Measurements from ENCODE around the gene CRISP3. TPM values are rescaled to one million over a fixed set of nuclear protein-coding genes. Genes with fewer than 3 reads are reported as not detected.
A peak's percentile ranks its signal among the peaks of the same experiment; 100 is the strongest.
"Not testable (repeated sequence)": the region's sequence is repeated elsewhere in the genome, so short reads cannot be mapped to it uniquely, and the experiment has no call there.

The CRISP3 gene, protein sequence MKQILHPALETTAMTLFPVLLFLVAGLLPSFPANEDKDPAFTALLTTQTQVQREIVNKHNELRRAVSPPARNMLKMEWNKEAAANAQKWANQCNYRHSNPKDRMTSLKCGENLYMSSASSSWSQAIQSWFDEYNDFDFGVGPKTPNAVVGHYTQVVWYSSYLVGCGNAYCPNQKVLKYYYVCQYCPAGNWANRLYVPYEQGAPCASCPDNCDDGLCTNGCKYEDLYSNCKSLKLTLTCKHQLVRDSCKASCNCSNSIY
- total RNA-seq = under 0.01 TPM

DNA sequence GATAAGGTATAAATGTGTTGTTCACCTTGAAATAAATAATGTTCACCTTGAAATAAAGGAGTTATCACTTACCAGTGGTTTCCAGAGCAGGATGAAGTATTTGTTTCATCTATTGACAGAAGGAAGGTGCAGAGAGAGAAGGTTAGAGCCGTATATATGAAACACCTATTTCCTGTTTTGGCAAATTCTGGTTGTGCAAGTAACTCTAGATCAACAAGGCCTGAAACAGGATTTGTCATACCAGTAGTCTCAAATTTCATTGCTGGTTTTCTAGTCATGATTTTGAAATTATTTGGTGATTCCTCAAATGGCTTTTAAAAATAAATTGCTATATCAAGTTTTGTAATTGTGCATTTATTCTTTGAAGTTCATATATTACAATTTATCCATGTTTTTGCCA is at the start of gene CRISP3:
Gene CRISP3 (minus strand): TSS at position 130 of the 400 bp plus-strand sequence. CDS start 21 bp downstream, at position 109.
- no peak for DNase-seq (ENCODE audit: low read depth in 2 of 3, low spot score in 2 of 3)

DNA sequence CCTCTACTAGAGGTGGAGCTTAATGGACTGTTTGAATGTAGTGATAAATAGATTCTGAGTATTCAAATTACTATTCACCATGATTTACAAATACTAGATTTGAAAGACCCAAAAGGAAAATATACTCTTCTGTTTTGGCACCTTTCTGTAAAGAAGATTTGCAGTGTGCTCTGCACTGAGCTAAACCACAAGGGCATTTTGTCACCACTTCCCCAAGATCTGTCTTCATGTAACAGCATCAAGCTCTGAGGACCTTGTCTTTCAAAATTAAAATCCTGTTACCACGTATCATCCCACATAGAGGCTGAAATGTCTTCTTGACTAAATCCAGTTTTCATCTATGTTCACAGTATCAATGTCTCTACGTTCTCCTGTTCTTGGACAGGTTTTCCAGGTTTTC is 46.2 kb upstream of the CRISP3 start:
- DNase-seq (ENCODE audit: low read depth in 2 of 3, low spot score in 2 of 3) = peak in 1 of 3 donors; percentile 46

DNA sequence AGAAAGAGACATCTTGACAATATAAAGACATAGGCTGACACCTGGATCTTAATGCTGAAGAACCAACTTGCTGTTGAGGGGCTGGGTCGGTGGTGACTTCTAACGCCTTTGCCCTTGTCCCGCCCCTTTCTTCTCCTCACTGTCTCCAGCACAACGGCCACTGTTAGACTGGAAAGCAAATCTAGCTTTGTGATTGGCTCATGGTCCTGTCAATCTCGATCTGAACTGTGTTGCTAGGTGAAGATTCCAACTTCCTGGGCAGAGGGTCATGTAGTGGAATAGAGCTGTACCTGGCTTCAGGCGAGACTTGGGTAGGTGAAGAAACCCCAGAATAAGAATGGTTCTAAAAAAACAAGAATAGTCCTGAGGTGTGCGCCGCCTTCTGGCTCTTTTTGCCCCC is 43.0 kb upstream of the CRISP3 start, which contains the start of gene PGK2:
Gene PGK2 (minus strand): TSS at position 110 of the 400 bp plus-strand sequence. CDS start 98 bp downstream, at position 12.
- DNase-seq (ENCODE audit: low read depth in 2 of 3, low spot score in 2 of 3) = no peak

DNA sequence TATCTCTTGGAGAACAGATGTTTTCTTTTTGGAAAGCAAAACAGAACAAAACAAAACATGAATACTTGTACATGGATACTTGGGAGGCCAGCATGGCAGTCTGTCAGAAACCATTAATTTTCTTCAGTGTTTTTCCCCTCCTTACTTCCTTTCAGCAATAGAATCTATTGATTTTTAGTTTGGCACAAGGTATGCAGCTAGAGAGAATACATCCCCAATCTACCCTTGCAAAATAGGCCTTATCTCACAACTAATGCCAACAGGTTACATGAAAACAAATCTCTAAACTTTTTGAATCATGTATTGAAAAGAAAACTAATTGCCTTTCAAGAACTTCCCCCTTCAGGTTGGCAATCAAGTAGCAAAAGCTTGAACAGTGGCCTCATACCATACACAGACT is 40.1 kb upstream of the CRISP3 start:
- no peak for DNase-seq (ENCODE audit: low read depth in 2 of 3, low spot score in 2 of 3)

DNA sequence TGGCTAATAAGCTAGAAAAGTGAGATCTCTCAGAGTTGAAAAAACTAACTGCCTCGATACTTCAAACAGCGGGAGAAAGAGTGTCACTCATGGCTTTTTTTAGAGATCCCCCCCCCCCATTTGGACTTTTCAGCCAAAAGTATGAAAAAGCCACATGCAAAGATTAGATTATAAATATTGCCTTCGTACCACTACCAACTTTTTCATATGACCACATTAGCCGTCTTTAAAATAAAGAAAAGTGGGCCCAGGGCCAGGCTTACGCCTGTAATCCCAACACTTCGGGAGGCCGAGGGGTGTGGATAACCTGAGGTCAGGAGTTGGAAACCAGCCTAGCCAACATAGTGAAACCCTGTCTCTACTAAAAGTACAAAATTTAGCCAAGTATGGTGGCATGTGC is 38.5 kb upstream of the CRISP3 start:
- no peak for DNase-seq (ENCODE audit: low read depth in 2 of 3, low spot score in 2 of 3)

DNA sequence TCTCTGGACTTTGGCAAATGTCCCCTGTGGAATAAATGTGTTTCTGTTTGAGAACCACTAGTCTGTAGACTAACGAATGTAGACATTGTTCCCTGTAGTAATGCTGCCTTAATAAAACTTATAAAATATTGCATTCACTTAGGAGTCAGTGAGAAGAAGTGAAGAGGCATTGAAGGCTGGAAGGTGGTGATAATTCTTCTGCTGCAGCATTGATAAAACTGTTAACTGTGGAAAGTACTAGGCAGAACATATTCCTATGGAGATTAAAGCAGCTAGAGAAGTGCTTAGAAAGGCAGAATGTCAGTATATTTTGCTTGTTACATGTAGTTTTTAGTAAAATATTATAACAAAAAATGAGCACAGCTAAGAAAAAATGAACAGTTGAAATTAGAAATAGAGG is 38.1 kb upstream of the CRISP3 start:
- peak in 1 of 3 donors; percentile 10 for DNase-seq (ENCODE audit: low read depth in 2 of 3, low spot score in 2 of 3)

DNA sequence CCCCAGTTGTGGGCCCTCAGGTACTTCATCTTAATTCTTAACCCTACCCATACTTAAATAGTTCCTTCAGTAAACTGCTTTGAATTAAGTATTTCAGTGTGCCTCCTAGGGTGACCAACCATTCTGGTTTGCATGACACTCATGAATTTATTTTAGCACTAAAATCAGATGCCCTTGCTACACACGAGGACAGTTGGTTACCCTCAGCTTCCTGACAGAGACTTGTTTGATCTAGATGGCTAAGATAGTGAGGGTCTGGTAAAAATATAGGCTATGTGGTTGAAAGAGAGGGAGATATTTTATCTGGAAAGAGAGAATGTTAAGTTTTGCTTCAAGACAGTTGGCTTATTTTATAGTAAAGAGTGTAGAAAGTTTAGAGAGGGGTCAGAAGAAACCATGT is 32.3 kb upstream of the CRISP3 start:
- peak in 1 of 3 donors; percentile 24 for DNase-seq (ENCODE audit: low read depth in 2 of 3, low spot score in 2 of 3)

DNA sequence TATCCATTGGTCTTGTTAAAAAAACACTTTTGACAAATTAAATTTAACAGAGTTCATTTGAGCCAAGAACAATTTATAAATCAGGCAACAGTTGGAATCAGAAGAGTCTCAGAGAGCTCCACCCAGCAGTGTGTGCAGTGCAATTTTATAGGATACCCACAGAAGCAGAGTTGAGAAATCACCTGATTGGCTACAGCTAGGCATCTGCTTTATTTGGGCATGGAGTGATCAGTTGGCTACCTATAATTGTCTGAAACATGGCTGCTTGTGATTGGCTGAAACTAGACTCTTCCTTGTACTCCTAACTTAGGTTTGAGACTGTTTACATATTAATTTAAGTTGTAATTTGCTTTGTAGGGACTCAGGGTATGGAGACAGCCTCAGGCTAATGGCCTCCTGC is 30.9 kb upstream of the CRISP3 start:
- DNase-seq (ENCODE audit: low read depth in 2 of 3, low spot score in 2 of 3) = no peak

DNA sequence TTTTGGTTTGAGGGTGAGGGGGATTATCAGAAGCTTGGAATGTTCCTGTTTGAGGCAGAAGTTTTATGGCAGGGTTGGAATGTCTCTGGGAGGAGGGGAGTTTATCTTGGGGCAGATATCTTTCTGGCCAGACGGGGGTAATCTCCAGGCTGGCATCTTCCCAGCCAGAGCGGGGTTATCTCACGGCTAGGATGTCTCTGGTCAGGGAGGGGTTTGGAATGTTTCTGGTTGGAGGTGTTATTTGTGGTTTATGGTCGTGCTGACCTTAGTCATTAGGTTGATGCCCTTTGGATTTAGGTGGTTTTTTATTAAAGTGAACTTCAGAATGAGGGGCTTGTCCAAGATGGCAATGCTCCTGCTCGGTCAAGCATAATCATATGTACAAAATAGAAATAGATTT is 28.1 kb upstream of the CRISP3 start:
- no peak for DNase-seq (ENCODE audit: low read depth in 2 of 3, low spot score in 2 of 3)

DNA sequence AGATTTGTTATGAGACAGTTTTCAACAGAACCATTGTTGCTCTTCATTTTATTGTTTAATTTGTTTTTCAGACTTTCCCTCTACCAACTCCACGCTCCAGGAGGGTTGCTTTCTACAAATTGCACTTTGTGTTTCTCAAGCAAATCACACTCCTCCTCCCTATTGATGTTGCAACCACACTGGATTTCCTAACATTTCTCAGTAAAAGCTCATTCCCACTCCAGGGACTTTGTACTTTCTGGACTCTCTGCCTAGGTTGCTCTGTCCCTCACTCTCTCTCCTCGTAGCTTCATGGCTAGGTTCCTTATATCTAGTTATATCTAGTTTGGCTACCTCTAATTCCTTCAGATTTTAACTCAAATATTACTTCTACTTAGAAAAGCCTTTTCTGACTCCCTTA is 22.6 kb upstream of the CRISP3 start:
- no peak for DNase-seq (ENCODE audit: low read depth in 2 of 3, low spot score in 2 of 3)

DNA sequence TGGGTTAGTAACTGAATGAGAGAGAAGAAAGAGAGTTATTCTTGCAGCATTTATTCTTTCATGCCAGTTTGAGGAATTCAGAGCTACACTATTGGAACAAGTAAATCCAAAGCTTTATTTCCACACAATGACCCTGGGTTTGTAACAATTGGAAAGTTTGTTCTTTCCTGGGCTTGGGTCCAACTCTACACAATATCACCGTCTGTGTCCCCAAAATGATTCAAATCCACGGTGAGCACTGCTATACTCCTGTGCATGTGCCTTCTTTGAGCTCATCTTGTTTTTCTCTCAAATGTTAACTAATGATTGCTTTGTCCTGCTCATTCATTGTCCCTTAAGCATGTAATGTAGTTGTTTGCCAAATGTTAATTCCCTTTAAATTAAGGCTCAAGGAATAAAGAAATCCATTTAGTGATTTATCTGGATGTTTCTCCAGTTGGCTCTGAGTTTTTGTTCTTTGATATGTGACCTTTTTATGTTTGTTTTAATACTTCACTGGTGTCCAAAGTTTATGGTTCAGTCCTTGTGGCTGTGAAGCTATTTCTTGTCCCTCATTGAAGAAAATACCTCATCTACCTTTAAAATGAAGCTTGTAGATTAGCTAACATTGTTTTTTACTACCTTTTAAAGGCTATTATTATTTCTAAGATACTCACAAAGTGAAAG is 20.5 kb upstream of the CRISP3 start:
- no peak for DNase-seq (ENCODE audit: low read depth in 2 of 3, low spot score in 2 of 3)

DNA sequence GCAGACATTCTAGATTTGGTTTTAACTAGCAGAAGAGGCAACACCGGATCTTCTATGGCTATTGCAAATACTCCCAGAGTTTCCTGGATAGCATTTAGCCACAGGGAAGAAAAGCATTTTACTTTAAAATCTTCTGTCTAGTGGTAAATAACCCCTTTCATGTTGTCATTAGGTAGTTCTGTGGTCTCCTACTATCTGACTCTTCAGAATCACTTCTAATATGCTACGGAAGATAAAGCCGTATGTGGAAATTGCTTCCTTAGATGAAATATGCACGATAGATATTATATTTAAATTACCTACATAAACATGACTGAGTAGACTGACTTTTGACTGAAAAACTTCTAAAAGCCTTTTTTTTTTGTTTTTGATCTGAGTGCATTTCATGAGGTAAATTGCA is 759 bp downstream of the CRISP3 start:
- DNase-seq (ENCODE audit: low read depth in 2 of 3, low spot score in 2 of 3) = no peak

DNA sequence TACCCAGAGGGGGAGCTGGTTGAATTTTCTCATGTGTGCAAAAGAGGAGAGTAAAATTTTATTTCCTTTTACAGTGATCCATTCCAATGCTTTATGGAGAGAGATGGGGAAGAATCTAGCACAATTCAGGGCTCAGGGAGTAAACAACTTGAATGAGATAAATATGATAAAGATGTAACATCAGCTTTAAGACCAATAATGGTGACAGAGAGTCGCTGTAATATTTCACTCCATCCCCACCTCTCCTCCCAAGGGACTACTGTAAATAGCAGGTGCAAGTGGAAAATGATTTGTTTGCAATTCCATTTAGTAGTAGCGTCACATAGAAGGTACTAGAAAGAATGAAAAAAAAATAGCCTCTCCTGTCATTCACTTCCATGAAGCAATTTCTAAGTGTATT is 4.8 kb downstream of the CRISP3 start:
- no peak for DNase-seq (ENCODE audit: low read depth in 2 of 3, low spot score in 2 of 3)

DNA sequence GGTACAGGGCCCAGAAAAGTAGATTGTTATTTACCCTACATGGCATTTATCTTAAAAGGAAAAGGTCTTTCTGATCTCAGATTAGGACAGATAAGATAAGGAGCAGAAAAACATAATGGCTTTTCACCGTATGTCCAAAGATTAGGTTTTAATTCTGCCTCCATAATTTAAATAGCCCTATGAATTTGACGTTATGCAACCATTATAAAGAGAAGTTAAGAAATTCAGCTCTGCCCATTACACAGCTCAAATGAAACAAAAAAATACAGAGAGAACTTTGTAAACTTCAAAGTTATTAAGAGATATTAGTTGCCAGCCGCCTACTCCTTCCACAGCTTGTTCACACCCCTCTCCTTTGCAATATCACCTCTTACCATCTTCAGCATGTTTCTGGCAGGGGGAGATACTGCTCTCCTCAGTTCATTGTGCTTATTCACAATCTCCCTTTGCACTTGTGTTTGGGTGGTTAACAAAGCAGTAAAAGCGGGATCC is 8.1 kb downstream of the CRISP3 start:
- DNase-seq (ENCODE audit: low read depth in 2 of 3, low spot score in 2 of 3) = peak in 1 of 3 donors; percentile 8

DNA sequence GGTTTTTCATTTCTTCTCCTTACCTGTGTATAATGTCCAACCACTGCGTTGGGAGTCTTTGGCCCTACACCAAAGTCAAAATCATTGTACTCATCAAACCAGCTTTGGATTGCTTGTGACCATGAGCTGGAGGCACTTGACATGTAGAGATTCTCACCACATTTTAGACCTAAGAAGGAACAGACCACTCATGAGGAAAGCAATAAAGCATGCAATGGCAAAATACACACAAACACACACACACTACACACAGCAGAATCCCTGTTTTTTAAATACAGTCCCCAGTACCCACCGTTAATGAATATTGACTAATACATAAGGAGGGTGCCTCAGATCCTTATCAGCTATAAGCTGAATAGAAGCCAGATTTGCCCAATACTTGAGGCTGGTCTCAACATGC is 10.5 kb downstream of the CRISP3 start:
- DNase-seq (ENCODE audit: low read depth in 2 of 3, low spot score in 2 of 3) = no peak

DNA sequence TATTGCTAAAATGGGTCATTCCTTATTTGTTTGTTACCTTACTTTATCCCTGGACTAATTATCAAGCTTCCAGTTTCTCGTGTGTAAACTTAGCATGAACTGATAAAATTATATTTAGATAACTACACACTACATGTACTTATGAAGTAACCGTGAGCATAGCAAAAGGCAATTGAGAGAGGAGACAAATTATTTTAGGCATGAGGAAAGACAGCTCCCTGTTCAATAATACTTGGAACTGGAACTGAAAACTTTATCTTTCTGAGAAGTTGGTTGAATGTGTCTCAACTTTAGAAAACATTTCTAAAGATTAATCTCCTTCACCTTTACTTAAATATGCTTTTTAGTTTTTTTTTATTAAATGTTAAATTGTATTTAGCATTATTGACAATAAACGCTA is 11.4 kb downstream of the CRISP3 start:
- DNase-seq (ENCODE audit: low read depth in 2 of 3, low spot score in 2 of 3) = no peak

DNA sequence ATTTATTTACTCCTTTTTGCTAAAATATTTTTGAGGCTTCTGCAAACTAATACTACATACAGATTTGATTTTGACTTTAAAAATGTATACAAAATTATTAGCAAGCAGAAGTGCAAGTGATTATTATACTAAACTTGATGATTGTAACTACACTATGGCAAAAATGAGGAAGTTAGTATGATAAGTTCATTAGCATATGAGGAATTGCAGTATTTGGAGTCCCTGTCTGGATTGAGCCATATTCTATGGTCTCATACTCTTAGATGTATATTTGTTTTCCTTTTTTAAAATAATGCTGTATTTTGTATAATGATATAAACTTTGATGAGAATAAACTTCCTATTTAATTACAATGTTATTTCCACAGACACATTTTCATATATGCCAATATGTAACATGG is 13.9 kb downstream of the CRISP3 start:
- peak in 1 of 3 donors; percentile 38 for DNase-seq (ENCODE audit: low read depth in 2 of 3, low spot score in 2 of 3)

DNA sequence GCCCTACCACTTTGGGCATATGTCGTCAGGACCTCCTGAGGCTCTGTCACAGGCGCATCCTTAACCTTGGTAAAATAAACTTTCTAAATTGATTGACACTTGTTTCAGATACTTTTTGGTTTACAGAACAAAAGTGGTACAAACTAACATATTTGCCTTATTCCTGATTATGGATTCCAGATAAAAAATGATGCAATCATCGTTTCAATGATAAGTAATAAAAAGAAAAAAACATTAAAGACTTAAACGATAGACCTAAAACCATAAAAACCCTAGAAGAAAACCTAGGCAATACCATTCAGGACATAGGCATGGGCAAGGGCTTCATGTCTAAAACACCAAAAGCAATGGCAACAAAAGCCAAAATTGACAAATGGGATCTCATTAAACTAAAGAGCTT is 20.3 kb downstream of the CRISP3 start:
- DNase-seq (ENCODE audit: low read depth in 2 of 3, low spot score in 2 of 3) = not testable (repeated sequence)

DNA sequence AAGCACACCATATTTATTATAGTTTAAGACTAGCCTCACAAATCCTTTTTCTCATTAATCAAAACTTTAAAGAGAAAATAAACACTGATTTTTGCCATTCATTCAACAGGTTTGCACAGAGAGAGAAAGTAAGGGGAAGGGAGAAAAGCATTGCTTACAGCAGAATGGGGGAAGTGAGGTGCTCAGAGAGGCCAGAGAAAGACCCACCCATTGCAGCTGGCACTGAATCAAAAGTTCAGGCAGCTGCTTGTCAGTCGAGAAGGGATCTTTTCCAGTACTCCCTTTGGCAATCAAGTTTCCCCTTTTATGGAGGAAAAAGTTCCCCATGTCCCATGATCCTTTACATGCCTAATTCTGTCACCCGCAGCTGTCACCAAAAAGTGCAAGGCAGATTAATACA is 22.9 kb downstream of the CRISP3 start:
- DNase-seq (ENCODE audit: low read depth in 2 of 3, low spot score in 2 of 3) = no peak

DNA sequence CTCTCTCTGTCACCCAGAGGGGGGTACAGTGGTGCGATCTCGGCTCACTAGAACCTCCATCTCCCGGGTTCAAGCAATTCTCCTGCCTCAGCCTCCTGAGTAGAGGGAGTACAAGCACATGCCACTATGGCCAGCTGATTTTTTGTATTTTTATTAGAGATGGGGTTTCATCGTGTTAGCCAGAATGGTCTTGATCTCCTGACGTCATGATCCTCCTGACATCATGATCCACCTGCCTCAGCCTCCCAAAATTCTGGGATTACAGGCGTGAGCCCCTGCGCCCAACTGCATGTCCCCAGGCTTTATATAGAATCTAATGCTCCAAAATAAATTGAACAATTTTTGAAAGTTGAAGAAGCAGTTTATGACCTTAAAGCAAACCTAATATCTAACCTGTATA is 23.8 kb downstream of the CRISP3 start:
- no peak for DNase-seq (ENCODE audit: low read depth in 2 of 3, low spot score in 2 of 3)

DNA sequence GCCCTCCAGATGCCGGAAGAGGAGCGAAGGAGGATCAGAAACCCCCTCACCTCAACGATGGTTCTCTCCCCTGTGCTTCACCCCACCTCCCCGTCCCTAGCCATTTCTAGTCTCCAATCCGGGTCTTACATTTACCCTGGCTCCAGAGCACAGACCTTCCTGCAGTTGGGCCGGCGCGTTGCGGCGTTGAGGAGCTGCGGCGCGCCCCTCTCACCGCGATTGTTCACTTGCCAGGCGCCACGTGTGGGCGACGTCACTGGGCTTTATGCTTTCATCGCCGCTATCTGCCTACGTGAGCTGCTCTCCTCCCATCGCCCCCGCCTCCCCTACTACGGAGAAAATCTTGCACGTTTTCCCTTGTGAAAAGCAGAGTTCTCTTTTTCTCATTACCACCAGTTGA is 30.8 kb downstream of the CRISP3 start, which contains the start of gene CRISP2:
Gene CRISP2 (minus strand): TSS at position 198 of the 400 bp plus-strand sequence. CDS start 4,347 bp downstream, outside the sequence.
- DNase-seq (ENCODE audit: low read depth in 2 of 3, low spot score in 2 of 3) = peak in 2 of 3 donors; percentile 5 to 26

DNA sequence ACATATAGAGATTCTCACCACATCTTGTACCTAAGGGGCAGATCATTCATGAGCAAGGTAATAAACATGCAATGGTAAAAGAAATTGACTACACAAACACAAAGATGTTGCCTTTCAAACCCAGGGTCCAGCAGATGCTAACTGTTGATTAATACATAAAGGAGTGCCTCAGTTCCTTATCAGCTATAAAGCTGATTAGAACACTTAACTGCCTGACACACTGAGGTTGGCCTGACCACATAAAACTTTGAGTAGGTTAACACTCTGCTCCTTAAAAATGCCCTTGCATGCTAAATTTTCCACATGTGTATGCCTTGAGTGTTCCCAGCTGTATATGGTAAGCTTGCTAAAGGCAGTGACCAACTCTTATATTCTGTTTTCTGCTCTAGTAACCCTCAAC is 45.7 kb downstream of the CRISP3 start:
- DNase-seq (ENCODE audit: low read depth in 2 of 3, low spot score in 2 of 3) = no peak

Measured in hematopoietic multipotent progenitor cell (in vitro differentiated cells).